ENCODE data around the gene GALNT9.
"Not testable (repeated sequence)": the region's sequence is repeated elsewhere in the genome, so short reads cannot be mapped to it uniquely, and the experiment has no call there.

Gene GALNT9

GRCh38 chr12:132262256-132263060 is 66.9 kb downstream of the GALNT9 start:
- no peak for DNase-seq

GRCh38 chr12:132261328-132262138 is 67.9 kb downstream of the GALNT9 start:
- no peak for DNase-seq

- DNase-seq = no peak
Observed at GRCh38 chr12:132260721-132261120, 68.7 kb downstream of the GALNT9 start.

- DNase-seq = no peak
Observed at GRCh38 chr12:132259872-132260695, 69.3 kb downstream of the GALNT9 start.

- DNase-seq = no peak
Observed at GRCh38 chr12:132259364-132259871, 70.0 kb downstream of the GALNT9 start.

GRCh38 chr12:132258543-132258942 is 70.8 kb downstream of the GALNT9 start:
- DNase-seq = no peak

- DNase-seq = no peak
Observed at GRCh38 chr12:132257955-132258490, 71.4 kb downstream of the GALNT9 start.

- DNase-seq = no peak
Observed at GRCh38 chr12:132257206-132257954, 72.0 kb downstream of the GALNT9 start.

- no peak for DNase-seq
Observed at GRCh38 chr12:132256646-132257045, 72.7 kb downstream of the GALNT9 start.

GRCh38 chr12:132255642-132256041 is 73.7 kb downstream of the GALNT9 start:
- no peak for DNase-seq

- no peak for DNase-seq
Observed at GRCh38 chr12:132253698-132254480, 75.5 kb downstream of the GALNT9 start.

- not testable (repeated sequence) for DNase-seq
Observed at GRCh38 chr12:132252981-132253380, 76.4 kb downstream of the GALNT9 start.

GRCh38 chr12:132251741-132252490 is 77.5 kb downstream of the GALNT9 start:
- DNase-seq = no peak

- DNase-seq = no peak
Observed at GRCh38 chr12:132251310-132251709, 78.1 kb downstream of the GALNT9 start.

- no peak for DNase-seq
Observed at GRCh38 chr12:132250707-132251106, 78.7 kb downstream of the GALNT9 start.

GRCh38 chr12:132249689-132250478 is 79.5 kb downstream of the GALNT9 start:
- DNase-seq = no peak

GRCh38 chr12:132248453-132249167 is 80.8 kb downstream of the GALNT9 start:
- no peak for DNase-seq

- DNase-seq = no peak
Observed at GRCh38 chr12:132247718-132248452, 81.5 kb downstream of the GALNT9 start.

Measured in NCI-H446 treated with DMSO at 0.1 percent for 48 hours (cell line).